HCT116 (cell line): ENCODE results near the gene NCAPD2. TPM values are rescaled to one million over a fixed set of nuclear protein-coding genes. Genes with fewer than 3 reads are reported as not detected.

Experiments used
- ATAC-seq: fragments of 200-7000 bp; cut with Tn5 transposase; 2 replicates; pipeline ENCODE4 v1.9.1; 2020; ENCODE audit warnings: mild to moderate bottlenecking, moderate library complexity
- BruUV-seq: library from RNA; stranded (reverse); fragments of 400-500 nt; replicated peaks from 2 replicates; lab custom pipeline; 2021; lab: Mats Ljungman, UMichigan
- CTCF ChIA-PET: fragments of 300-600 bp; sonication (Branson Sonifier 250); formaldehyde crosslinking; loops from one replicate; lab custom pipeline; 2021; ENCODE audit warnings: antibody characterized with exemption; lab: Charles Lee
- POLR2A ChIA-PET: fragments of 300-600, 350-600 bp; sonication (Branson Sonifier 250); formaldehyde crosslinking; loops from one replicate; lab custom pipeline; 2021; ENCODE audit warnings: antibody characterized with exemption; lab: Charles Lee
- RAD21 ChIA-PET, 2 experiments: fragments of 300-600 bp; sonication (Branson Sonifier 250); formaldehyde crosslinking; loops; one replicate each; lab custom pipeline; 2023; ENCODE audit warnings: low total read pairs in 2 of 2; ENCODE audit not compliant: uncharacterized antibody in 2 of 2, unreplicated experiment in 2 of 2, low non-redundant PET in 1 of 2; lab: Charles Lee
- DNase-seq: peaks from one replicate; pipeline ENCODE4 v3.0.0-alpha.2; 2010; ENCODE audit warnings: low read depth, low spot score
- H2AFZ ChIP-seq: fragments of 200-600 bp; shearing (Covaris generic), sonication (generic); 2 replicates; pipeline ENCODE4 v1.6.1; 2017; ENCODE audit warnings: low read depth, mixed run types, mixed read lengths, antibody characterized with exemption, low read length; ENCODE audit not compliant: poor library complexity, severe bottlenecking
- H3K27ac ChIP-seq: 2 replicates; pipeline ENCODE4 v1.5.1; 2012; ENCODE audit warnings: low read depth, low read length
- H3K27me3 ChIP-seq: fragments of 200-600 bp; sonication (generic); 2 replicates; pipeline ENCODE4 v1.6.1; 2016; ENCODE audit warnings: mixed run types, low read length, mixed read lengths; ENCODE audit not compliant: insufficient read depth
- H3K36me3 ChIP-seq, 2 experiments: fragments of 200-500 bp in 1 of 2; fragments of 200-600 bp in 1 of 2; sonication (Bioruptor generic) in 1 of 2; sonication (generic) in 1 of 2; 2 replicates each; pipeline versions ENCODE4 v1.5.1 to v1.6.1; 2014 to 2016; ENCODE audit warnings: low read length in 2 of 2, inconsistent platforms in 1 of 2, mixed read lengths in 1 of 2, mixed run types in 1 of 2; ENCODE audit not compliant: insufficient read depth in 2 of 2, control insufficient read depth in 1 of 2
- H3K4me1 ChIP-seq, 2 experiments: fragments of 200-600 bp in 1 of 2; sonication (generic) in 1 of 2; 2 replicates each; pipeline versions ENCODE4 v1.5.1 to v1.6.1; 2012 to 2017; ENCODE audit warnings: low read length in 2 of 2, inconsistent platforms in 1 of 2, mild to moderate bottlenecking in 1 of 2, mixed read lengths in 1 of 2, mixed run types in 1 of 2, moderate library complexity in 1 of 2; ENCODE audit not compliant: insufficient read depth in 2 of 2, control insufficient read depth in 1 of 2
- H3K4me2 ChIP-seq: fragments of 200-600 bp; sonication (generic); 2 replicates; pipeline ENCODE4 v1.6.1; 2017; ENCODE audit warnings: mixed run types, low read length, mixed read lengths
- H3K4me3 ChIP-seq, 2 experiments: fragments of 200-600 bp in 1 of 2; sonication (generic) in 1 of 2; replicated peaks in 1 of 2; 2 replicates each; pipeline ENCODE4 v1.5.1; 2011 to 2016; ENCODE audit warnings: low read length in 2 of 2, control low read depth in 1 of 2, low read depth in 1 of 2, mild to moderate bottlenecking in 1 of 2, mixed read lengths in 1 of 2, mixed run types in 1 of 2
- H3K79me2 ChIP-seq: fragments of 200-600 bp; sonication (generic); 2 replicates; pipeline ENCODE4 v1.6.1; 2017; ENCODE audit warnings: mild to moderate bottlenecking, mixed run types, low read length, moderate library complexity, mixed read lengths; ENCODE audit not compliant: insufficient read depth
- H3K9ac ChIP-seq: fragments of 200-600 bp; sonication (generic); 2 replicates; pipeline ENCODE4 v1.6.1; 2016; ENCODE audit warnings: low read length, mixed read lengths
- H3K9me2 ChIP-seq: fragments of 200-600 bp; sonication (generic), shearing (Covaris generic); 2 replicates; pipeline ENCODE4 v1.6.1; 2017; ENCODE audit warnings: mixed run types, mild to moderate bottlenecking, moderate library complexity; ENCODE audit not compliant: insufficient read depth
- H3K9me3 ChIP-seq, 2 experiments: fragments of 200-500 bp in 1 of 2; fragments of 200-600 bp in 1 of 2; sonication (Bioruptor generic) in 1 of 2; sonication (generic) in 1 of 2; 2 replicates each; pipeline ENCODE4 v1.6.1; 2014 to 2017; ENCODE audit warnings: low read length in 2 of 2, mixed read lengths in 2 of 2, inconsistent platforms in 1 of 2, low read depth in 1 of 2, mild to moderate bottlenecking in 1 of 2, mixed run types in 1 of 2, moderate library complexity in 1 of 2; ENCODE audit not compliant: control insufficient read depth in 1 of 2, insufficient read depth in 1 of 2
- H4K20me1 ChIP-seq: fragments of 200-600 bp; sonication (generic), shearing (Covaris generic); 2 replicates; pipeline ENCODE4 v1.6.1; 2017; ENCODE audit warnings: mixed run types, mild to moderate bottlenecking, moderate library complexity; ENCODE audit not compliant: insufficient read depth
- CEBPB ChIP-seq: IDR thresholded peaks from 2 replicates; pipeline ENCODE4 v1.6.1; 2012; ENCODE audit warnings: low read depth
- ELF1 ChIP-seq: IDR thresholded peaks from 2 replicates; pipeline ENCODE4 v1.6.1; 2012; ENCODE audit warnings: low read depth, borderline replicate concordance
- EZH2 ChIP-seq: fragments of 200-600 bp; sonication (generic); IDR thresholded peaks from 2 replicates; pipeline ENCODE4 v1.6.1; 2017; ENCODE audit warnings: antibody characterized with exemption, mixed run types
- EZH2phosphoT487 ChIP-seq: fragments of 200-600 bp; IDR thresholded peaks from 2 replicates; pipeline ENCODE4 v1.6.1; 2018; ENCODE audit warnings: antibody characterized with exemption, borderline replicate concordance
- FOSL1 ChIP-seq: IDR thresholded peaks from 2 replicates; pipeline ENCODE4 v1.6.1; 2012; ENCODE audit warnings: low read depth
- intact Hi-C: fragments of 100-400 bp; cut with micrococcal nuclease; formaldehyde crosslinking; loops from 2 replicates; pipeline ENCODE4 v1.10.0; 2022
- total RNA-seq: library from RNA; stranded (reverse); gene quantifications from one replicate; pipeline ENCODE4 v1.2.1, GENCODE V29; 2021; ENCODE audit not compliant: unreplicated experiment
- TF ChIP-seq, protein P1 (sequence below): IDR thresholded peaks from 2 replicates; pipeline ENCODE4 v1.6.1; 2012
- TF ChIP-seq, protein P2 (sequence below): IDR thresholded peaks from 2 replicates; pipeline ENCODE4 v1.6.1; 2011; ENCODE audit warnings: mild to moderate bottlenecking, low read length, moderate library complexity; ENCODE audit not compliant: insufficient replicate concordance; ENCODE audit errors: extremely low read depth
- TF ChIP-seq, protein P3 (sequence below): IDR thresholded peaks from 2 replicates; pipeline ENCODE4 v1.6.1; 2012; ENCODE audit warnings: low read depth

Gene NCAPD2
- total RNA-seq, 1 experiment from 2014 or later, result 177 TPM

DNA sequence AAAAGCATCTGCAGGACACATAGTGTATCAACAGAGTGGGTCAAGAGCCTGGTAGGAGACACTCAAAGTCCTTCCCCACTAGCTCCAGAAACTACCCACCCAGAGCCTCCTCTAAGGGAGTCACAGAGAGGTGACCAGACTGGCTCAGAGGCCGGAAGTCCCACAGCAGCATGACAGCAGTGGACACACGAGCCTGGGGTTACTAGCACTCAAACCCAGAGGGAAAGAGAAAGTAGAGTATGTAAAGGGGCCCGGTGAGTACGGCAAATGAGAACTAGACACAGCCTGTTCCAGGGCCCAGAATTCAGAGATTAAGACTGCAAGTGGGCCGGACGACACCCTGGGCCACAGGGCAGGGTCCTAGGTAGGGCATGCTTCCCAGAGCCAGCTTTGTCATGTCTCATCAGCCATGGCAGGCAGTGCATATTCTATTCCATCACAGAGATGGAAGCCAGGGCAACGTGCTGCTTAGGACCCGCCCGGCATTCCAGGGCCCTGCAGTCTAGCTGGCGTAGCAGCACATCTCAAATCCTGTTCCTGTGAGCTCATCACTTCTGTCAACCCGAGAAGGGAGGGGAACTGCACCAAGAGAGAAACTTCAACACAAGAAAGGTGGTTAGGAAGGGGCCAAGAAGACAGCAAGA is 57.7 kb downstream of the NCAPD2 start:
- peaks cover 2% of the 10 kb centered on the region in 2 experiments; a peak in 2 of 4 replicates for H3K36me3 ChIP-seq
- DNase-seq (no peak), ATAC-seq (no peak)
- H3K4me2 ChIP-seq, result no peak overlapping the region
- H3K79me2 ChIP-seq, result peaks cover 1% of the 10 kb centered on the region; the same call in 1 of the 2 replicates
- no peaks in the 10 kb centered on the region for H3K9me2 ChIP-seq
- TF ChIP-seq ELF1 (no peak), EZH2 (no peak), FOSL1 (no peak), CEBPB (no peak), EZH2phosphoT487 (no peak)
- TF ChIP-seq, protein P1, sequence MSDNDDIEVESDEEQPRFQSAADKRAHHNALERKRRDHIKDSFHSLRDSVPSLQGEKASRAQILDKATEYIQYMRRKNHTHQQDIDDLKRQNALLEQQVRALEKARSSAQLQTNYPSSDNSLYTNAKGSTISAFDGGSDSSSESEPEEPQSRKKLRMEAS, result no peak
- TF ChIP-seq, protein P2, sequence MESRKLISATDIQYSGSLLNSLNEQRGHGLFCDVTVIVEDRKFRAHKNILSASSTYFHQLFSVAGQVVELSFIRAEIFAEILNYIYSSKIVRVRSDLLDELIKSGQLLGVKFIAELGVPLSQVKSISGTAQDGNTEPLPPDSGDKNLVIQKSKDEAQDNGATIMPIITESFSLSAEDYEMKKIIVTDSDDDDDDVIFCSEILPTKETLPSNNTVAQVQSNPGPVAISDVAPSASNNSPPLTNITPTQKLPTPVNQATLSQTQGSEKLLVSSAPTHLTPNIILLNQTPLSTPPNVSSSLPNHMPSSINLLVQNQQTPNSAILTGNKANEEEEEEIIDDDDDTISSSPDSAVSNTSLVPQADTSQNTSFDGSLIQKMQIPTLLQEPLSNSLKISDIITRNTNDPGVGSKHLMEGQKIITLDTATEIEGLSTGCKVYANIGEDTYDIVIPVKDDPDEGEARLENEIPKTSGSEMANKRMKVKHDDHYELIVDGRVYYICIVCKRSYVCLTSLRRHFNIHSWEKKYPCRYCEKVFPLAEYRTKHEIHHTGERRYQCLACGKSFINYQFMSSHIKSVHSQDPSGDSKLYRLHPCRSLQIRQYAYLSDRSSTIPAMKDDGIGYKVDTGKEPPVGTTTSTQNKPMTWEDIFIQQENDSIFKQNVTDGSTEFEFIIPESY, result no peak
- TF ChIP-seq, protein P3, sequence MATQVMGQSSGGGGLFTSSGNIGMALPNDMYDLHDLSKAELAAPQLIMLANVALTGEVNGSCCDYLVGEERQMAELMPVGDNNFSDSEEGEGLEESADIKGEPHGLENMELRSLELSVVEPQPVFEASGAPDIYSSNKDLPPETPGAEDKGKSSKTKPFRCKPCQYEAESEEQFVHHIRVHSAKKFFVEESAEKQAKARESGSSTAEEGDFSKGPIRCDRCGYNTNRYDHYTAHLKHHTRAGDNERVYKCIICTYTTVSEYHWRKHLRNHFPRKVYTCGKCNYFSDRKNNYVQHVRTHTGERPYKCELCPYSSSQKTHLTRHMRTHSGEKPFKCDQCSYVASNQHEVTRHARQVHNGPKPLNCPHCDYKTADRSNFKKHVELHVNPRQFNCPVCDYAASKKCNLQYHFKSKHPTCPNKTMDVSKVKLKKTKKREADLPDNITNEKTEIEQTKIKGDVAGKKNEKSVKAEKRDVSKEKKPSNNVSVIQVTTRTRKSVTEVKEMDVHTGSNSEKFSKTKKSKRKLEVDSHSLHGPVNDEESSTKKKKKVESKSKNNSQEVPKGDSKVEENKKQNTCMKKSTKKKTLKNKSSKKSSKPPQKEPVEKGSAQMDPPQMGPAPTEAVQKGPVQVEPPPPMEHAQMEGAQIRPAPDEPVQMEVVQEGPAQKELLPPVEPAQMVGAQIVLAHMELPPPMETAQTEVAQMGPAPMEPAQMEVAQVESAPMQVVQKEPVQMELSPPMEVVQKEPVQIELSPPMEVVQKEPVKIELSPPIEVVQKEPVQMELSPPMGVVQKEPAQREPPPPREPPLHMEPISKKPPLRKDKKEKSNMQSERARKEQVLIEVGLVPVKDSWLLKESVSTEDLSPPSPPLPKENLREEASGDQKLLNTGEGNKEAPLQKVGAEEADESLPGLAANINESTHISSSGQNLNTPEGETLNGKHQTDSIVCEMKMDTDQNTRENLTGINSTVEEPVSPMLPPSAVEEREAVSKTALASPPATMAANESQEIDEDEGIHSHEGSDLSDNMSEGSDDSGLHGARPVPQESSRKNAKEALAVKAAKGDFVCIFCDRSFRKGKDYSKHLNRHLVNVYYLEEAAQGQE, result no peak
- intact Hi-C loops, result no loop called here
- no peak overlapping the region for H2AFZ ChIP-seq
- H3K27ac ChIP-seq, result no peak overlapping the region
- peaks cover 11 to 33% of the 10 kb centered on the region in 2 experiments for H3K4me1 ChIP-seq
- no peak overlapping the region for H3K4me3 ChIP-seq
- POLR2A ChIA-PET, result interaction anchor here (8.9 kb wide), 1 partner anchor 14 kb away, joined by 84 read pairs; the partner anchor contains the start of gene GAPDH
- H4K20me1 ChIP-seq, result peaks cover 2% of the 10 kb centered on the region; the same call in 1 of the 2 replicates
- no peak overlapping the region for H3K9ac ChIP-seq
- H3K27me3 ChIP-seq, result no peaks in the 10 kb centered on the region
- CTCF ChIA-PET, result interaction anchor here (4.3 kb wide), 1 partner anchor 14 kb away, joined by 19 read pairs; no protein-coding TSS in a partner anchor
- RAD21 ChIA-PET, result no interaction called here
- H3K9me3 ChIP-seq, result no peaks in the 10 kb centered on the region
- BruUV-seq, result no TSS peak
